ENCODE data around the gene GNPNAT1. TPM values are rescaled to one million over a fixed set of nuclear protein-coding genes. Genes with fewer than 3 reads are reported as not detected.

Gene GNPNAT1
- total RNA-seq, 2 experiments from 2014 or later: 15.5 to 29.3 TPM

DNA sequence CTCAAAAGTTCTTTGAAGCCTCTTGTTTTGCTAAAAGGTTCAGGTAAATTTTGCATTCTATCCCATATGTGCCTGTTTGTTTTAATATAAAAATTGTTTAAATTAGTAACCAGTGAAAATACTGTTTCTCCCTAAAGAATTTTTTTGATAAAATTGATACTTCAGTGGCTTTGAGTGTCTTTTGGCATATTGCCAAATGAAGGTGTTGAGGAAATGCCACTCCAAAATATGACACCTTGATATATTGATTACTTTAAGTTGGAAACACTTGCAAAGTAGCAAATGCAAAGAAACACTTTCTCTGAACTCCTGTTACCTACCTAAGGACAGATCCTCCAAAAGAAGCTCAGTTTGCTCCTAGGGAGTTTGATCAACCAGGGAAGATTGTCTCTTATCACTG, 53.0 kb downstream of the GNPNAT1 start:
- Histone ChIP-seq H3K9me3 (ENCODE audit: low read length) (no peaks in the 10 kb centered on the region), H3K27ac (ENCODE audit: low read depth, low read length, poor library complexity, severe bottlenecking) (no peak overlapping the region), H3K4me1 (ENCODE audit: insufficient read depth, low read length, poor library complexity, severe bottlenecking) (peaks cover 32% of the 10 kb centered on the region), H3K9me2 (ENCODE audit: insufficient read depth, low read length) (no peaks in the 10 kb centered on the region), H3K4me3 (ENCODE audit: low read depth, low read length, poor library complexity, severe bottlenecking) (no peak overlapping the region), H3K4me2 (ENCODE audit: low read length) (no peak overlapping the region), H3K79me2 (ENCODE audit: insufficient read depth, low read depth, low read length) (peaks cover 49% of the 10 kb centered on the region), H2AFZ (ENCODE audit: low read length) (no peak overlapping the region), H4K20me1 (ENCODE audit: insufficient read depth, low read length) (no peaks in the 10 kb centered on the region), H3K36me3 (ENCODE audit: insufficient read depth, low read length) (peaks cover 15% of the 10 kb centered on the region; the same call in 1 of the 2 replicates)
- TF ChIP-seq CTCF (conservative IDR thresholded peaks at IDR 0.05; ENCODE audit: low read length) (no peak), EZH2phosphoT487 (IDR thresholded peaks at IDR 0.05; ENCODE audit: borderline replicate concordance, low read depth, low read length) (no peak)
- DNase-seq (ENCODE audit: low spot score): no peak
- POLR2A ChIA-PET: interaction anchor here (1.0 kb wide), 1 partner anchor 15 kb away, joined by 5 read pairs; no protein-coding TSS in a partner anchor
- CTCF ChIA-PET (ENCODE audit: unreplicated experiment): no interaction called here
- intact Hi-C loops (cut with micrococcal nuclease; ENCODE audit: unreplicated experiment): no loop called here
- no TSS peak for BruUV-seq (replicated peaks)

DNA sequence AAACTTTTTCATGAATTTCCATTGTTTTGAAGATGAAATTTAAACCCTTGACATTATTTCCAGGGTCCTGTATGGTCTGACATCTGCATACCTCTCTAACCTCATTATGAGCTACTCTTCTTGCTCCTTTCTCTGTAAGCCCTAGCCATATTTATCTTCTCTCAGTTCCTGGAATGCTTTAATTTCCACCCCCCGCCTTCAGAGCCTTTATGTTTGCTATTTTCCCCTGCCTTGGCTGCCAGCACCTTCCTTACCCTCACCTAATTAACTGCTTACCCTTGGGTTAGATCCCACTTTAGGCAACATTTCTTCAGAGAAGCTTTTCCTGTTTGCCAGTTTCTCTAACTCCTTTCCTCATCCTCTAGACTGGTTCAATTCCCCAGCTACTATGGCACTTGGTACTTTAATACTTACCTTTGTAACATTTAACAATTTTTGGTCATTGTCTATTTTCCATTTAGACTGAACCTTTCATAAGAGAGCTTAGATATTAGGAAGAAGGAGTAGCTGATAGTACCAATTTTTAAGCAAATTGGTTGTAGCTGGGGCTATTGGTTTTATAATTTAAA, 55.4 kb downstream of the GNPNAT1 start:
- ChIA-PET CTCF (ENCODE audit: unreplicated experiment) (no interaction called here), POLR2A (interaction anchor here (0.6 to 1.5 kb wide), 12 partner anchors 8 to 1365 kb away, joined by 3 to 8 read pairs (median 4); no protein-coding TSS in a partner anchor)
- peaks cover 16% of the 10 kb centered on the region for H3K4me1 ChIP-seq (ENCODE audit: insufficient read depth, low read length, poor library complexity, severe bottlenecking)

More for the DNA sequence above, 55.4 kb downstream of the GNPNAT1 start:
- BruUV-seq (replicated peaks): no TSS peak
- no peaks in the 10 kb centered on the region for H3K9me3 ChIP-seq (ENCODE audit: low read length)
- H4K20me1 ChIP-seq (ENCODE audit: insufficient read depth, low read length): no peaks in the 10 kb centered on the region
- TF ChIP-seq EZH2phosphoT487 (IDR thresholded peaks at IDR 0.05; ENCODE audit: borderline replicate concordance, low read depth, low read length) (no peak), CTCF (conservative IDR thresholded peaks at IDR 0.05; ENCODE audit: low read length) (no peak)
- no peak overlapping the region for H3K27ac ChIP-seq (ENCODE audit: low read depth, low read length, poor library complexity, severe bottlenecking)
- peaks cover 22% of the 10 kb centered on the region; the same call in 1 of the 2 replicates for H3K36me3 ChIP-seq (ENCODE audit: insufficient read depth, low read length)
- intact Hi-C loops (cut with micrococcal nuclease; ENCODE audit: unreplicated experiment): no loop called here
- H3K4me3 ChIP-seq (ENCODE audit: low read depth, low read length, poor library complexity, severe bottlenecking): no peak overlapping the region
- DNase-seq (ENCODE audit: low spot score): no peak
- peaks cover 34% of the 10 kb centered on the region for H3K79me2 ChIP-seq (ENCODE audit: insufficient read depth, low read depth, low read length)
- no peak overlapping the region for H2AFZ ChIP-seq (ENCODE audit: low read length)
- H3K9me2 ChIP-seq (ENCODE audit: insufficient read depth, low read length): no peaks in the 10 kb centered on the region
- no peak overlapping the region for H3K4me2 ChIP-seq (ENCODE audit: low read length)
